ENCODE data around the gene SLC26A5.

The SLC26A5 gene

DNA sequence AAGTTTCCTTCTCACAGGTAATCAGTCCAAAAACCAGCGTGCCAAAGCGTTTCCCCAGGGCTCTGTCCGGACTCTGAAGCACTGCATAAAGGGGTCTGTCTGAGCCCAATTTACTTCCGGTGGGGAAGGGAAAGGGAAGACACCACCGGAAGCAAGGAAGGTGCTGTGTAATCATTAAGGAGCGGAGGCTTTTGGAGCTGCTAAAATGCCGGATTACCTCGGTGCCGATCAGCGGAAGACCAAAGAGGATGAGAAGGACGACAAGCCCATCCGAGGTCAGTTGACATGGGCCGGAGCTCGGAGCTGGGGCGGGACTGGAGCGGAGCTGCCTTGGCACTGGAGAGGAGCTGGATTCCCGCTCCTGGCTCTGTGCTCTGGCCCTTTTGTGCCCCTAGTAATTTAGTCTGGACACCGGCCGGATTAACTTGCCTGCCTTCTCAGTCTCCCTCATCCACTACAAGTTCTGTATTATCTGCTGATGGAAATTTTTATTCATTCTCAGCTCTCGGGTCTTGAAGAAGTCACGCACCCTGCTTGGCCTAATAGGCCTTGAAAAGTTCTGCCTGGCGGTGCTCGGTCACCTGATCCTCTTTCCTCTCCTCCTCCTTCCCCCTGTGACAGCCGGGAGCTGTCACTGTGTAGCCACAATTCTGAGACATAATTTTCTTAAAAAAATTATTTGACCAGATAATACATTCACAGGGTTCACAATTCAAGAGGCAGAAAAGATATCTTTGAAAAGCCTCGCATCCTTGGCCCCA lies 98.3 kb downstream of the SLC26A5 start, which contains the start of gene PSMC2:
Gene PSMC2 (plus strand): TSS at position 137 of the 761 bp plus-strand sequence. CDS start 69 bp downstream, at position 206.
- peak within 1 kb of the TSS; percentile 79 for H3K27ac ChIP-seq
- no peaks in the 10 kb centered on the region for H3K27me3 ChIP-seq (ENCODE audit: control insufficient read depth, insufficient read depth, low read length)
- H3K9me3 ChIP-seq (ENCODE audit: control insufficient read depth, low read length): no peaks in the 10 kb centered on the region
- H3K4me2 ChIP-seq (ENCODE audit: low read length): peak within 1 kb of the TSS; percentile 79
- H3K9ac ChIP-seq: peak within 1 kb of the TSS; percentile 15
- peaks cover 61% of the 10 kb centered on the region for H3K79me2 ChIP-seq
- H3K4me3 ChIP-seq (ENCODE audit: low read depth, low read length): peak within 1 kb of the TSS; percentile 76
- TF ChIP-seq, protein P1, sequence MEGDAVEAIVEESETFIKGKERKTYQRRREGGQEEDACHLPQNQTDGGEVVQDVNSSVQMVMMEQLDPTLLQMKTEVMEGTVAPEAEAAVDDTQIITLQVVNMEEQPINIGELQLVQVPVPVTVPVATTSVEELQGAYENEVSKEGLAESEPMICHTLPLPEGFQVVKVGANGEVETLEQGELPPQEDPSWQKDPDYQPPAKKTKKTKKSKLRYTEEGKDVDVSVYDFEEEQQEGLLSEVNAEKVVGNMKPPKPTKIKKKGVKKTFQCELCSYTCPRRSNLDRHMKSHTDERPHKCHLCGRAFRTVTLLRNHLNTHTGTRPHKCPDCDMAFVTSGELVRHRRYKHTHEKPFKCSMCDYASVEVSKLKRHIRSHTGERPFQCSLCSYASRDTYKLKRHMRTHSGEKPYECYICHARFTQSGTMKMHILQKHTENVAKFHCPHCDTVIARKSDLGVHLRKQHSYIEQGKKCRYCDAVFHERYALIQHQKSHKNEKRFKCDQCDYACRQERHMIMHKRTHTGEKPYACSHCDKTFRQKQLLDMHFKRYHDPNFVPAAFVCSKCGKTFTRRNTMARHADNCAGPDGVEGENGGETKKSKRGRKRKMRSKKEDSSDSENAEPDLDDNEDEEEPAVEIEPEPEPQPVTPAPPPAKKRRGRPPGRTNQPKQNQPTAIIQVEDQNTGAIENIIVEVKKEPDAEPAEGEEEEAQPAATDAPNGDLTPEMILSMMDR (IDR thresholded peaks at IDR 0.05): no peak
- peak within 1 kb of the TSS; percentile 87 for H2AFZ ChIP-seq
- no peaks in the 10 kb centered on the region for H3K36me3 ChIP-seq (ENCODE audit: control insufficient read depth, insufficient read depth, low read length)
- peaks cover 7% of the 10 kb centered on the region for H3K4me1 ChIP-seq

DNA sequence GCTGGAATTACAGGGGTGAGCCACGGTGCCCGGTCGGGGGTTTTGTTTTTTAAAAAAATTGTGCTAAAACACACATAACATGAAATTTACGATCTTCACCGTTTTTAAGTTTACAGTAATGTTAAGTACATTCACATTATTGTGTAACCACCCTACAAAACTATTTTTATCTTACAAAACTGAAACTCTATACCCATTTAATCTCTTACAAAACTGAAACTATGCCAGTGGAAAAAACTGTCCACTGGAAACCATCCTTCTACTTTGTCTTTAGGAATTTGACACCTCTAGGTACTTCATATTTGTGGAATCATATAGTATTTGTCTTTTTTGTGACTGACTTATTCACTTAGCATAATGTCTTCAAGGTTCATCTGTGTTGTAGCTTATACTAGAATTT lies 99.6 kb downstream of the SLC26A5 start:
- no peak overlapping the region for H3K27ac ChIP-seq
- H3K9ac ChIP-seq: no peak overlapping the region
- peaks cover 7% of the 10 kb centered on the region for H3K4me1 ChIP-seq
- no peaks in the 10 kb centered on the region for H3K9me3 ChIP-seq (ENCODE audit: control insufficient read depth, low read length)
- no peak overlapping the region for H2AFZ ChIP-seq
- peaks cover 54% of the 10 kb centered on the region for H3K79me2 ChIP-seq
- TF ChIP-seq, protein P1 (IDR thresholded peaks at IDR 0.05): no peak
- no peaks in the 10 kb centered on the region for H3K27me3 ChIP-seq (ENCODE audit: control insufficient read depth, insufficient read depth, low read length)
- no peaks in the 10 kb centered on the region for H3K36me3 ChIP-seq (ENCODE audit: control insufficient read depth, insufficient read depth, low read length)
- no peak overlapping the region for H3K4me2 ChIP-seq (ENCODE audit: low read length)
- no peak overlapping the region for H3K4me3 ChIP-seq (ENCODE audit: low read depth, low read length)

DNA sequence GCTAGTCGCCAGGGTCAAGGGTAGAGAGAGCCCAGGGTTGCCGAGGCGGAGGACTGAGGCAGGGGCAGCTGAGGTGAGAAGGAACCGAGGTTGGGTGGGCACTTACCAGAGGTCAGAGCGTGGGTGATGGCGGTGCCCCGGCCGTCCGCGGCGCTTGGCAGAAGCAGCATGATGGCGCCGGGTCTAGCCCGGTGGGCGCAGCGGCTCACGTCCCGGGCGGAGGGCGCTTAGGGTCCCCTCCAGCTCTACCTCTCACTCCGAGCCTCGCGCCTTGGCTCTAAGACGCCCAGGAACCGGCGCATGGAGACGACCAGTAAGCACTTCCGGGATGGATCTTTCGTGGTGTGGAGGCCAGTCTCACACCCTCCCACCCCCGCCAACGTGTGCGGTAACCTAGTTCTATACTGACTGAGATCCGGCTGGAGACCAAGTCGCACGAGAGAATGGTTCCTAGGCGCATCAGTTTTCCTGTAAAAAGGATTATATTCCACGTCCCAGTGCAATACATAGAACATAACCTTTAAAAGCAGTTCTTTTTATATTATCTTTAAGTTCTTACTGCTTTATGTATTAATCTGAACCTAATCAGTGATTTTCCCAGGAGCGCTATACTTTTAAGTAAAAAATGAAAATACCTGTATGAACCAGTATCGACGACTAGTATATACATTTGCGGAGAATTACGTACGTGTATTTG lies 101.4 kb downstream of the SLC26A5 start, which contains the start of gene DNAJC2:
Gene DNAJC2 (minus strand): TSS at position 315 of the 697 bp plus-strand sequence. CDS start 145 bp downstream, at position 170.
- Histone ChIP-seq H3K79me2 (peaks cover 37% of the 10 kb centered on the region), H2AFZ (peak within 1 kb of the TSS; percentile 95), H3K9ac (peak within 1 kb of the TSS; percentile 56), H3K4me3 (ENCODE audit: low read depth, low read length) (peak within 1 kb of the TSS; percentile 91), H3K9me3 (ENCODE audit: control insufficient read depth, low read length) (no peaks in the 10 kb centered on the region), H3K4me1 (peaks cover 7% of the 10 kb centered on the region), H3K27ac (peak within 1 kb of the TSS; percentile 75), H3K27me3 (ENCODE audit: control insufficient read depth, insufficient read depth, low read length) (no peaks in the 10 kb centered on the region), H3K4me2 (ENCODE audit: low read length) (peak within 1 kb of the TSS; percentile 94), H3K36me3 (ENCODE audit: control insufficient read depth, insufficient read depth, low read length) (no peaks in the 10 kb centered on the region)
- TF ChIP-seq, protein P1 (IDR thresholded peaks at IDR 0.05): no peak

DNA sequence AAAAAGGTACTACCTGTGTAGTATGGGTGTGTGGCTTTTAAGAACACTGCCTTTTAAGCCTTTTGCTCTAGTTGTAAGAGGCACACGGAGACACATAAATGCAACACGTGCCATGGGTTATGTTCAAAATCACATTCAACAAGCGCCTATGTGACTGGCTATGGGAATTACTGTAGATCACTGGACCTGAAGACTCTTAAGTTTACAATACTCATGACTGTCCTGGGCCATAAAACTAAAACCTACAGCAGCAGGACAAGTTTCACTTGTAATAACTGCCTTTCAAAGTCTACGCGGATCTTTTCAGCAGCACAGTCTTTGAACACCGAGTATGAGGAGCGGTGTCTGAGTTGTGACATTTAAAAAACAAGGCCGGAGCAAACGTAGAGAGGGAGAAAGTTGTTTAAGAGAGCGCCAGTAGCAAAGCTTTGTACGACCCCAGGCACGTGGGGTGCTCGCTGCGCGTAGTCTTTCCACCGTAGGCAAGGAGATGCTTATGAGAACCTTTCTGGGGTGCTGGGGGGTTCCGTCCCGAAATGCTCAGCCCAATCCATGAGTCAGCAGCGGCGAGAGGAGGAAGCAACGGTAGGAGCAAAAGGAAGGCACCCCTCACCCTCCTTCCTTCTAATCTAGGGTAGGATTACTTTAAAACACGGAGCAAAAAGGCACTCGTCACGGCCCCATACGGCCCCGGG lies 102.1 kb downstream of the SLC26A5 start:
- Histone ChIP-seq H3K9ac (peak overlapping the region; percentile 56), H3K27ac (peak overlapping the region; percentile 75), H3K4me1 (peaks cover 7% of the 10 kb centered on the region), H2AFZ (peak overlapping the region; percentile 95), H3K79me2 (peaks cover 30% of the 10 kb centered on the region), H3K9me3 (ENCODE audit: control insufficient read depth, low read length) (no peaks in the 10 kb centered on the region), H3K4me3 (ENCODE audit: low read depth, low read length) (peak overlapping the region; percentile 91), H3K36me3 (ENCODE audit: control insufficient read depth, insufficient read depth, low read length) (no peaks in the 10 kb centered on the region), H3K4me2 (ENCODE audit: low read length) (peak overlapping the region; percentile 94), H3K27me3 (ENCODE audit: control insufficient read depth, insufficient read depth, low read length) (no peaks in the 10 kb centered on the region)
- TF ChIP-seq, protein P1 (IDR thresholded peaks at IDR 0.05): no peak

Data from parathyroid adenoma (tissue), 2 donors.